ENCODE measurements around the gene ARNT2.

Gene ARNT2

GRCh38 chr15:80404057-80404760 is at the start of gene ARNT2:
Gene ARNT2 (plus strand): TSS chr15:80404382. CDS start chr15:80404516, 134 bp downstream.
- H3K27ac ChIP-seq = peak within 1 kb of the TSS; percentile 2 to 92 (median 81); a peak in 21 of 22 replicates
- H3K4me2 ChIP-seq = peak within 1 kb of the TSS; percentile 78 to 89 (median 82)
- H4K20me1 ChIP-seq = no peaks in the 10 kb centered on the region
- peaks cover 9 to 14% (median 13%) of the 10 kb centered on the region in 11 experiments; a peak in 18 of 22 replicates for H3K9me3 ChIP-seq (replicated peaks in 1 of 11)
- H3K4me1 ChIP-seq = peaks cover 11 to 29% (median 24%) of the 10 kb centered on the region in 10 experiments; a peak in 18 of 20 replicates
- H3K36me3 ChIP-seq = no peaks in the 10 kb centered on the region
- no peak for TF ChIP-seq Cebpa-rat (IDR thresholded peaks at IDR 0.05)
- H3K9ac ChIP-seq = peak within 1 kb of the TSS; percentile 68 to 92 (median 84)
- H3K4me3 ChIP-seq = peak within 1 kb of the TSS; percentile 60 to 79 (median 74)
- H3K27me3 ChIP-seq = peaks cover 18 to 29% (median 25%) of the 10 kb centered on the region in 11 experiments; a peak in 21 of 22 replicates

GRCh38 chr15:80367094-80367493 is 37.1 kb upstream of the ARNT2 start:
- H3K27me3 ChIP-seq = no peaks in the 10 kb centered on the region
- no peak overlapping the region for H3K4me3 ChIP-seq
- H3K4me2 ChIP-seq = no peak overlapping the region
- no peak for TF ChIP-seq Cebpa-rat (IDR thresholded peaks at IDR 0.05)
- peaks cover 0 to 6% (median 0%) of the 10 kb centered on the region in 11 experiments; a peak in 3 of 22 replicates for H3K36me3 ChIP-seq
- no peak overlapping the region for H3K27ac ChIP-seq
- peaks cover 51 to 78% (median 56%) of the 10 kb centered on the region in 11 experiments for H3K9me3 ChIP-seq (replicated peaks in 1 of 11)
- no peaks in the 10 kb centered on the region for H3K4me1 ChIP-seq
- no peak overlapping the region for H3K9ac ChIP-seq
- H4K20me1 ChIP-seq = no peaks in the 10 kb centered on the region

GRCh38 chr15:80367661-80368060 is 36.5 kb upstream of the ARNT2 start:
- H3K9me3 ChIP-seq (replicated peaks in 1 of 11) = peaks cover 51 to 79% (median 56%) of the 10 kb centered on the region in 11 experiments
- no peaks in the 10 kb centered on the region for H4K20me1 ChIP-seq
- no peak overlapping the region for H3K4me2 ChIP-seq
- H3K36me3 ChIP-seq = peaks cover 0 to 6% (median 0%) of the 10 kb centered on the region in 11 experiments; a peak in 3 of 22 replicates
- no peak overlapping the region for H3K4me3 ChIP-seq
- H3K27ac ChIP-seq = no peak overlapping the region
- TF ChIP-seq Cebpa-rat (IDR thresholded peaks at IDR 0.05) = no peak
- no peak overlapping the region for H3K9ac ChIP-seq
- no peaks in the 10 kb centered on the region for H3K27me3 ChIP-seq
- H3K4me1 ChIP-seq = no peaks in the 10 kb centered on the region

GRCh38 chr15:80371924-80372323 is 32.3 kb upstream of the ARNT2 start:
- H3K4me2 ChIP-seq = no peak overlapping the region
- H3K27me3 ChIP-seq = no peaks in the 10 kb centered on the region
- H3K9me3 ChIP-seq (replicated peaks in 1 of 11) = peaks cover 37 to 53% (median 38%) of the 10 kb centered on the region in 11 experiments
- peaks cover 0 to 6% (median 0%) of the 10 kb centered on the region in 11 experiments; a peak in 3 of 22 replicates for H3K36me3 ChIP-seq
- H3K4me1 ChIP-seq = no peaks in the 10 kb centered on the region
- H3K27ac ChIP-seq = no peak overlapping the region
- H4K20me1 ChIP-seq = no peaks in the 10 kb centered on the region
- no peak for TF ChIP-seq Cebpa-rat (IDR thresholded peaks at IDR 0.05)
- H3K9ac ChIP-seq = no peak overlapping the region
- H3K4me3 ChIP-seq = no peak overlapping the region

- Histone ChIP-seq H3K4me2 (no peak overlapping the region), H3K27me3 (no peaks in the 10 kb centered on the region), H3K4me3 (no peak overlapping the region), H3K4me1 (no peaks in the 10 kb centered on the region), H4K20me1 (no peaks in the 10 kb centered on the region), H3K36me3 (no peaks in the 10 kb centered on the region), H3K9ac (no peak overlapping the region), H3K9me3 (replicated peaks in 1 of 11) (peaks cover 12 to 28% (median 13%) of the 10 kb centered on the region in 11 experiments), H3K27ac (no peak overlapping the region)
- no peak for TF ChIP-seq Cebpa-rat (IDR thresholded peaks at IDR 0.05)
Measured at GRCh38 chr15:80374441-80374840, 29.7 kb upstream of the ARNT2 start.

- TF ChIP-seq Cebpa-rat (IDR thresholded peaks at IDR 0.05) = no peak
- no peak overlapping the region for H3K4me2 ChIP-seq
- H3K4me3 ChIP-seq = no peak overlapping the region
- H3K9me3 ChIP-seq (replicated peaks in 1 of 11) = peaks cover 0 to 10% (median 0%) of the 10 kb centered on the region in 11 experiments; a peak in 1 of 22 replicates
- H3K27ac ChIP-seq = no peak overlapping the region
- no peaks in the 10 kb centered on the region for H3K36me3 ChIP-seq
- H3K9ac ChIP-seq = no peak overlapping the region
- no peaks in the 10 kb centered on the region for H3K27me3 ChIP-seq
- no peaks in the 10 kb centered on the region for H3K4me1 ChIP-seq
- H4K20me1 ChIP-seq = no peaks in the 10 kb centered on the region
Measured at GRCh38 chr15:80375968-80376891, 28.0 kb upstream of the ARNT2 start.

GRCh38 chr15:80379693-80380092 is 24.5 kb upstream of the ARNT2 start:
- no peak overlapping the region for H3K4me2 ChIP-seq
- no peak overlapping the region for H3K9ac ChIP-seq
- no peak for TF ChIP-seq Cebpa-rat (IDR thresholded peaks at IDR 0.05)
- H3K36me3 ChIP-seq = no peaks in the 10 kb centered on the region
- peaks cover 0 to 8% (median 6%) of the 10 kb centered on the region in 10 experiments; a peak in 8 of 20 replicates for H3K4me1 ChIP-seq
- no peak overlapping the region for H3K27ac ChIP-seq
- H3K27me3 ChIP-seq = no peaks in the 10 kb centered on the region
- H3K4me3 ChIP-seq = no peak overlapping the region
- H3K9me3 ChIP-seq (replicated peaks in 1 of 11) = peaks cover 0 to 6% (median 0%) of the 10 kb centered on the region in 11 experiments; a peak in 3 of 22 replicates
- no peaks in the 10 kb centered on the region for H4K20me1 ChIP-seq

GRCh38 chr15:80380154-80380553 is 24.0 kb upstream of the ARNT2 start:
- H3K4me1 ChIP-seq = peaks cover 0 to 9% (median 7%) of the 10 kb centered on the region in 10 experiments; a peak in 8 of 20 replicates
- peaks cover 0 to 6% (median 0%) of the 10 kb centered on the region in 11 experiments; a peak in 3 of 22 replicates for H3K9me3 ChIP-seq (replicated peaks in 1 of 11)
- H3K4me3 ChIP-seq = no peak overlapping the region
- no peaks in the 10 kb centered on the region for H4K20me1 ChIP-seq
- no peak for TF ChIP-seq Cebpa-rat (IDR thresholded peaks at IDR 0.05)
- H3K4me2 ChIP-seq = no peak overlapping the region
- no peaks in the 10 kb centered on the region for H3K36me3 ChIP-seq
- H3K27ac ChIP-seq = no peak overlapping the region
- H3K27me3 ChIP-seq = no peaks in the 10 kb centered on the region
- no peak overlapping the region for H3K9ac ChIP-seq

GRCh38 chr15:80382285-80382684 is 21.9 kb upstream of the ARNT2 start:
- no peak overlapping the region for H3K4me3 ChIP-seq
- H3K36me3 ChIP-seq = no peaks in the 10 kb centered on the region
- no peaks in the 10 kb centered on the region for H3K27me3 ChIP-seq

More at GRCh38 chr15:80382285-80382684, 21.9 kb upstream of the ARNT2 start:
- no peak overlapping the region for H3K9ac ChIP-seq
- H3K27ac ChIP-seq = no peak overlapping the region
- H4K20me1 ChIP-seq = no peaks in the 10 kb centered on the region
- H3K9me3 ChIP-seq (replicated peaks in 1 of 11) = peaks cover 0 to 6% (median 0%) of the 10 kb centered on the region in 11 experiments; a peak in 3 of 22 replicates
- peaks cover 0 to 9% (median 7%) of the 10 kb centered on the region in 10 experiments; a peak in 8 of 20 replicates for H3K4me1 ChIP-seq
- TF ChIP-seq Cebpa-rat (IDR thresholded peaks at IDR 0.05) = no peak
- H3K4me2 ChIP-seq = no peak overlapping the region

All from BLaER1 treated with 17β-estradiol and CSF1 and Interleukin-3, amounts not matched to agents 10 nM and 100 nM (cell line).